Astrocyte of the cerebellum (primary cell): ENCODE data around the gene FSTL4.

Source experiments
- DNase-seq: peaks from one replicate; pipeline ENCODE4 v3.0.0-alpha.2; 2011; ENCODE audit warnings: low read depth
- H3K4me3 ChIP-seq: 2 replicates; pipeline ENCODE4 v1.5.1; 2011; ENCODE audit warnings: mild to moderate bottlenecking, low read depth, low read length, moderate library complexity
- CTCF ChIP-seq: IDR thresholded peaks from 2 replicates; pipeline ENCODE4 v1.5.1; 2012; ENCODE audit warnings: low read length, low read depth, moderate library complexity, mild to moderate bottlenecking; ENCODE audit errors: missing control alignments
- in situ Hi-C: cut with HindIII; loops from 2 replicates; pipeline ENCODE4 v1.10.0; 2017; ENCODE audit warnings: low sequenced_read_pairs

FSTL4 gene

GRCh38 chr5:133612249-133612860 lies at the start of gene FSTL4:
Gene FSTL4, minus strand, starts transcription at chr5:133612541.
- H3K4me3 ChIP-seq, result no peak within 1 kb of the TSS
- DNase-seq, result no peak
- in situ Hi-C loops, result no loop called here
- TF ChIP-seq CTCF, result no peak

DNA sequence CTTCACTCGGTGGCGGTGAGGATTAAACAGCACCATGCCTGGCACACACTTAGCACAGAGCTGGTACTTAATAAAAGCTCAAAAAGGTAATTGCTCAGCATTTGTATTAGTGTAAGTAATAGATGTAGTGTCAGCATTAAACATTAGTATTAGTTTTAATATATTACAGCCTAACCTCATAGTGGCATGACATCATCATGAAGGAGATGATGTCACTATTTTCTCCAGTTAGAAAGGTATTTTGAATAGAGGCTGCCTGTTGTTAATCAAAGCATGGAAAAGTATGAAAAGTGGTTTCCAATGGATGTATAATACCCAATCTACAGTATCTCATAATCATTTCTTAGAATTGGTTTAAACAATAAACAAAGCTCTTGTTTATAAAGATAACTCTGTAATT lies 49.0 kb upstream of the FSTL4 start:
- no peak overlapping the region for H3K4me3 ChIP-seq
- DNase-seq, result no peak
- no peak for TF ChIP-seq CTCF
- in situ Hi-C loops, result no loop called here

GRCh38 chr5:133658327-133658726 lies 46.0 kb upstream of the FSTL4 start:
- in situ Hi-C loops, result no loop called here
- TF ChIP-seq CTCF, result no peak
- H3K4me3 ChIP-seq, result no peak overlapping the region
- DNase-seq, result no peak

GRCh38 chr5:133657036-133657435 lies 44.7 kb upstream of the FSTL4 start:
- in situ Hi-C loops, result no loop called here
- TF ChIP-seq CTCF, result no peak
- no peak for DNase-seq

GRCh38 chr5:133655966-133656365 lies 43.6 kb upstream of the FSTL4 start:
- no peak for TF ChIP-seq CTCF
- H3K4me3 ChIP-seq, result no peak overlapping the region
- in situ Hi-C loops, result no loop called here
- DNase-seq, result no peak

More at GRCh38 chr5:133657036-133657435, 44.7 kb upstream of the FSTL4 start:
- H3K4me3 ChIP-seq, result no peak overlapping the region

DNA sequence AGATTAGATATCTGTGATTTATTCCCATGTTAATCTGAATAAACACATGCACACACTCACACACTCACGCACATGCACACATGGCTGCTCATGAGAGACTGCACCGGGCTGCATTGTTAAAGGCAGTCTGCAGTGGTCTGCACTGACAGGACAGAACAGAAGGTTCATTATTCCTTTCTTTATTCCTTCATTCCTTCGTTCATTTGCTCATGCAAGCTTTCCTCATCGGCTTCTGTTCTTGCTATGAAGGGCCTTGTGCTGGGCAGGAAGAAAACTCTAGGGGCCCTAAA lies 41.4 kb upstream of the FSTL4 start:
- H3K4me3 ChIP-seq, result no peak overlapping the region
- no peak for DNase-seq
- in situ Hi-C loops, result no loop called here
- no peak for TF ChIP-seq CTCF
